Stimulated activated CD8-positive, alpha-beta memory T cell treated with anti-CD3 and anti-CD28 coated beads, Interleukin-7, amount 100 ng/mL, for 24 hours (primary cell): Measurements from ENCODE around the gene EXOC2.

Experiments used
- DNase-seq: peaks from one replicate; pipeline ENCODE4 v3.0.0-alpha.2; 2020; ENCODE audit warnings: low read depth

EXOC2 gene

GRCh38 chr6:465531-466348, 227.2 kb downstream of the EXOC2 start:
- no peak for DNase-seq

GRCh38 chr6:456887-457286, 236.1 kb downstream of the EXOC2 start:
- no peak for DNase-seq

- DNase-seq: no peak
These were observed 236.5 kb downstream of the EXOC2 start for GRCh38 chr6:456358-456867.

- DNase-seq: no peak
These were observed 237.1 kb downstream of the EXOC2 start for GRCh38 chr6:455835-456234.

- no peak for DNase-seq
These were observed 237.8 kb downstream of the EXOC2 start for GRCh38 chr6:455006-455585.

GRCh38 chr6:454148-454991, 238.6 kb downstream of the EXOC2 start:
- no peak for DNase-seq

GRCh38 chr6:453152-453551, 239.8 kb downstream of the EXOC2 start:
- DNase-seq: no peak

GRCh38 chr6:452301-453067, 240.5 kb downstream of the EXOC2 start:
- no peak for DNase-seq

- no peak for DNase-seq
These were observed 241.1 kb downstream of the EXOC2 start for GRCh38 chr6:451847-452246.

- no peak for DNase-seq
These were observed 241.6 kb downstream of the EXOC2 start for GRCh38 chr6:451336-451735.

GRCh38 chr6:449486-450419, 243.2 kb downstream of the EXOC2 start:
- no peak for DNase-seq

GRCh38 chr6:449057-449430, 243.9 kb downstream of the EXOC2 start:
- no peak for DNase-seq

- DNase-seq: no peak
These were observed 244.5 kb downstream of the EXOC2 start for GRCh38 chr6:448296-449056.

GRCh38 chr6:447381-448165, 245.4 kb downstream of the EXOC2 start:
- no peak for DNase-seq

- DNase-seq: peak; percentile 72
These were observed 246.2 kb downstream of the EXOC2 start for GRCh38 chr6:446418-447366.

- no peak for DNase-seq
These were observed 247.1 kb downstream of the EXOC2 start for GRCh38 chr6:445571-446417.

- DNase-seq: no peak
These were observed 248.2 kb downstream of the EXOC2 start for GRCh38 chr6:444653-445275.
